Smooth muscle cell (in vitro differentiated cells): Measurements from ENCODE around the gene AMH. TPM values are rescaled to one million over a fixed set of nuclear protein-coding genes. Genes with fewer than 3 reads are reported as not detected.

Experiments
- DNase-seq: peaks from one replicate; lab custom pipeline; 2025; ENCODE audit not compliant: unreplicated experiment; lab: John Stamatoyannopoulos, UW
- H2AFZ ChIP-seq: fragments of 200-600 bp; sonication (generic); 2 replicates; pipeline ENCODE4 v1.6.0; 2016; ENCODE audit warnings: antibody characterized with exemption, low read depth, mild to moderate bottlenecking
- H3F3A ChIP-seq: fragments of 200-600 bp; sonication (generic); 2 replicates; pipeline ENCODE4 v1.6.0; 2017; ENCODE audit warnings: antibody characterized with exemption, low read depth
- H3K27ac ChIP-seq: fragments of 200-600 bp; sonication (generic); 2 replicates; pipeline ENCODE4 v1.5.1; 2016; ENCODE audit warnings: low read depth, mild to moderate bottlenecking
- H3K27me3 ChIP-seq: fragments of 200-600 bp; sonication (generic); 2 replicates; pipeline ENCODE4 v1.6.1; 2016; ENCODE audit warnings: low read depth, mild to moderate bottlenecking
- H3K36me3 ChIP-seq: fragments of 200-600 bp; sonication (generic); 2 replicates; pipeline ENCODE4 v1.5.1; 2016; ENCODE audit warnings: low read depth
- H3K4me1 ChIP-seq: fragments of 200-600 bp; sonication (generic); 2 replicates; pipeline ENCODE4 v1.5.1; 2016; ENCODE audit warnings: low read depth
- H3K4me2 ChIP-seq: fragments of 200-600 bp; sonication (generic); 2 replicates; pipeline ENCODE4 v1.6.0; 2016; ENCODE audit warnings: mild to moderate bottlenecking
- H3K4me3 ChIP-seq: fragments of 200-600 bp; sonication (generic); 2 replicates; pipeline ENCODE4 v1.5.1; 2016; ENCODE audit warnings: mild to moderate bottlenecking
- H3K79me2 ChIP-seq: fragments of 200-600 bp; sonication (generic); 2 replicates; pipeline ENCODE4 v1.6.0; 2016; ENCODE audit warnings: low read depth, mild to moderate bottlenecking
- H3K9ac ChIP-seq: fragments of 200-600 bp; sonication (generic); 2 replicates; pipeline ENCODE4 v1.6.0; 2016; ENCODE audit warnings: low read depth
- H3K9me3 ChIP-seq: fragments of 200-600 bp; sonication (generic); replicated peaks from 2 replicates; pipeline ENCODE4 v1.5.1; 2016; ENCODE audit warnings: low read depth
- H4K20me1 ChIP-seq: fragments of 200-600 bp; sonication (generic); 2 replicates; pipeline ENCODE4 v1.6.0; 2016; ENCODE audit warnings: low read depth
- WGBS: methylation state at CpG from one replicate; pipeline ENCODE4 v1.1.7; 2016; ENCODE audit warnings: low lambda C conversion rate; 5-methylcytosine and 5-hydroxymethylcytosine counted together
- polyA plus RNA-seq: library from polyadenylated mRNA; unstranded; fragments of >200 nt; fragmentation: Nextera tagmentation; extraction: Ambion mirVana; gene quantifications from 2 replicates; pipeline ENCODE4 v1.2.1, GENCODE V29; 2016
- total RNA-seq: library from RNA; depleted of rRNA; stranded (reverse); fragments of >200 nt; gene quantifications from 2 replicates; pipeline ENCODE4 v1.2.3, GENCODE V29; 2014
- TF ChIP-seq, protein P1 (sequence below): fragments of 200-600 bp; sonication (generic); IDR thresholded peaks from 2 replicates; pipeline ENCODE4 v1.5.1; 2017; ENCODE audit warnings: borderline replicate concordance, mild to moderate bottlenecking, antibody characterized with exemption; ENCODE audit not compliant: insufficient read depth, poor library complexity, severe bottlenecking

The AMH gene
- total and polyA plus RNA-seq, 2 experiments from 2014 or later: 2.9 to 12.6 TPM

DNA sequence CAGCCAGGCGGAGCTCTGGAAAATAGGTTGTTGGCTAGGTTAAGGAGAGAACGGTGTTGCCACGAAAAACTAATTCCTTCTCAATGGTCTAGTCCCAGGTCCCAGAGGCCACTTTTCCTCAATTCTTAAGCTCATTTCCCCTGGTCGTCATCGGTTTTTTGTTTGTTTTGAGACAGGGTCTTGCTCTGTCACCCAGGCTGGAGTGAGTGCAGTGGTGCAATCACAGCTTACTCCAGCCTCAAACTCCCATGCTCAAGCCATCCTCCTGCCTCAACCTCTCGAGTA lies 11.3 kb upstream of the AMH start:
- Histone ChIP-seq H3K79me2 (peaks cover 91% of the 10 kb centered on the region), H3K9ac (peak overlapping the region; percentile 11), H3K4me1 (peaks cover 39% of the 10 kb centered on the region), H3K27ac (peak overlapping the region; percentile 1), H3K36me3 (no peaks in the 10 kb centered on the region), H2AFZ (no peak overlapping the region), H3K4me3 (peak overlapping the region; percentile 98), H3K9me3 (no peaks in the 10 kb centered on the region), H4K20me1 (peaks cover 55% of the 10 kb centered on the region), H3K27me3 (no peaks in the 10 kb centered on the region), H3F3A (peaks cover 4% of the 10 kb centered on the region), H3K4me2 (peak overlapping the region; percentile 98)
- no peak for DNase-seq
- TF ChIP-seq, protein P1, sequence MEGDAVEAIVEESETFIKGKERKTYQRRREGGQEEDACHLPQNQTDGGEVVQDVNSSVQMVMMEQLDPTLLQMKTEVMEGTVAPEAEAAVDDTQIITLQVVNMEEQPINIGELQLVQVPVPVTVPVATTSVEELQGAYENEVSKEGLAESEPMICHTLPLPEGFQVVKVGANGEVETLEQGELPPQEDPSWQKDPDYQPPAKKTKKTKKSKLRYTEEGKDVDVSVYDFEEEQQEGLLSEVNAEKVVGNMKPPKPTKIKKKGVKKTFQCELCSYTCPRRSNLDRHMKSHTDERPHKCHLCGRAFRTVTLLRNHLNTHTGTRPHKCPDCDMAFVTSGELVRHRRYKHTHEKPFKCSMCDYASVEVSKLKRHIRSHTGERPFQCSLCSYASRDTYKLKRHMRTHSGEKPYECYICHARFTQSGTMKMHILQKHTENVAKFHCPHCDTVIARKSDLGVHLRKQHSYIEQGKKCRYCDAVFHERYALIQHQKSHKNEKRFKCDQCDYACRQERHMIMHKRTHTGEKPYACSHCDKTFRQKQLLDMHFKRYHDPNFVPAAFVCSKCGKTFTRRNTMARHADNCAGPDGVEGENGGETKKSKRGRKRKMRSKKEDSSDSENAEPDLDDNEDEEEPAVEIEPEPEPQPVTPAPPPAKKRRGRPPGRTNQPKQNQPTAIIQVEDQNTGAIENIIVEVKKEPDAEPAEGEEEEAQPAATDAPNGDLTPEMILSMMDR: no peak
- WGBS: 90% methylated on average over 6 of the region's 6 CpGs

DNA sequence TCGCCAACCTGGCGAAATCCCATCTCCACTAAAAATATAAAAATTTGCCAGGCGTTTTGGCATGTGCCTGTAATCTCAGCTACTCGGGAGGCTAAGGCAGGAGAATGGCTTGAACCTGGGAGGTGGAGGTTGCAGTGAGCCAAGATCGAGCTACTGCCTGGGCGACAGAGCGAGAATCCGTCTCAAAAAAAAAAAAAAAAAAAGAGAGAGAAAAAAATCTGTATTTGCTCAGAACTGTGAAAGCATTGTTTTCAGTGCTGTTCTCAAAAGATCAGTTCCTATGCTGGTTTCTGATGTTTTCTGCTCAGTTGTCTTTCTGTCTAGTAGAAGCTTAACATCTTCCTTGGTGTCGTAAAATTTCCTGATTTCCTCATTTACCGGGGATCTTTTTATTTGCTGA lies 9.9 kb upstream of the AMH start:
- peaks cover 68% of the 10 kb centered on the region for H4K20me1 ChIP-seq
- H3K4me3 ChIP-seq: peak overlapping the region; percentile 34
- WGBS: 62% methylated on average over 10 of the region's 10 CpGs
- DNase-seq: no peak
- H3K9me3 ChIP-seq: no peaks in the 10 kb centered on the region
- no peak overlapping the region for H2AFZ ChIP-seq
- H3K79me2 ChIP-seq: peaks cover 87% of the 10 kb centered on the region
- H3K4me2 ChIP-seq: peak overlapping the region; percentile 98
- TF ChIP-seq, protein P1: no peak
- H3K4me1 ChIP-seq: peaks cover 39% of the 10 kb centered on the region
- peak overlapping the region; percentile 10 for H3K9ac ChIP-seq
- H3K27ac ChIP-seq: peak overlapping the region; percentile 36
- H3K36me3 ChIP-seq: no peaks in the 10 kb centered on the region
- H3K27me3 ChIP-seq: no peaks in the 10 kb centered on the region
- H3F3A ChIP-seq: peaks cover 4% of the 10 kb centered on the region

DNA sequence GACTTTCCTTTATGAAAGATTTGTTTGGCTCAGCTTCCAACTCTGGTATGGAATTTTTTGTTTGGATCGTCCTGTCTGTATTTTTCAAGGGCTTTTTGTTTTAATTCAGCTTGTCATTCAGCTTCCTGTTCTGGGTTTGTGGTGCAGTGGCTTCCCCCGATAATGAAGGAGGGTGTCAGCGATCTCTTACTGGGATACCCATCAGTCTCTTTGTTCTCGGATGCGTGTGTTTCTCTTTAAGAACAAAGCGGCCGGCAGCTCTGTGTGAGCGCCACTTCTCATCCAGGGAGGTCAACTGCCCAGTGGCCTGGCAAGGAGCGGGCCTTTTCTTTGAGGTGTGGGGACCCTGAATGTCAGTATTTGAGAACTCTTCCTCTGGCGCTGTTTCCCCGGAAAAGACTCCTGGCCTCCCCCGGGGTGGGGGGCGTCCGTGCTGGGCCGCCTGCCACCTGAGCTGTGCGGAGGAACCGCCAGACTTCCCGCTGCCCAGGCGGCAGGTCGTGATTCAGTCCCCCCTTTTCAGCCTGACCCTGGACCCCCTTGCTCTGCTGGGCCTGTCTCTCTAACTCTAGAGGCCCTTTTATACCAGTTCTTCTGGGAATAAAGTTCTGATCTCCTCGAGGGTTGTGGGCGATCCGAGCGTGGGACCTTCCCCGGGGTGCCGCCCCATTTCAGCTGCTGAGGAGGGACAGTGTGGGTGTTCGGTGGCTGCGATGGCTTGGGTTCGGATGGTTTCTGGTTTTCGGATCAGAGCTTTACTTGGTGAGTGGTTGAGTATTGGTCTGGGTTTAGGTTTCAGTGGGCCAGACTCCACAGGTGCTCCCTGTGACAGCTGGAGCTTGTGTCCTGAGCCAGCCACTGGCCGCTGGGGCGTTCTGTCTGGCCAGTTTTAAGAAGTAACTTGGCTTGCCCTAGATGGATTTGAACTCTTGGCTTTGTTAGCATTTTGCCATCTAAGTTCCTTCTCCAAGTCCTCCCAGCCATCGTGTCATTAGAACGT lies 9.1 kb upstream of the AMH start:
- Histone ChIP-seq H3K79me2 (peaks cover 78% of the 10 kb centered on the region), H3K4me2 (peak overlapping the region; percentile 98), H2AFZ (no peak overlapping the region), H3K9ac (peak overlapping the region; percentile 10), H3K27me3 (no peaks in the 10 kb centered on the region), H4K20me1 (peaks cover 77% of the 10 kb centered on the region), H3F3A (peaks cover 4% of the 10 kb centered on the region), H3K9me3 (no peaks in the 10 kb centered on the region), H3K27ac (peak overlapping the region; percentile 36), H3K36me3 (no peaks in the 10 kb centered on the region), H3K4me1 (peaks cover 32% of the 10 kb centered on the region), H3K4me3 (peak overlapping the region; percentile 34)
- TF ChIP-seq, protein P1: no peak
- 69% methylated on average over 32 of the region's 34 CpGs for WGBS
- DNase-seq: no peak
